NCI-H1048 (cell line): Measurements from ENCODE around the gene RPL22.

ENCODE experiments used
- DNase-seq: peaks from one replicate; lab custom pipeline; 2025; lab: John Stamatoyannopoulos, UW

RPL22 gene

GRCh38 chr1:6199298-6200187 lies at the start of gene RPL22:
TSS of gene RPL22 (minus strand) at chr1:6199595. CDS start at chr1:6199573, 22 bp downstream.
- DNase-seq, result peak; percentile 99

GRCh38 chr1:6248161-6248776 lies 48.9 kb upstream of the RPL22 start:
- DNase-seq, result no peak

- DNase-seq, result no peak
These were observed 48.3 kb upstream of the RPL22 start for GRCh38 chr1:6247651-6248050.

- DNase-seq, result no peak
These were observed 47.4 kb upstream of the RPL22 start for GRCh38 chr1:6246497-6247467.

GRCh38 chr1:6245869-6246496 lies 46.6 kb upstream of the RPL22 start:
- no peak for DNase-seq

- peak; percentile 53 for DNase-seq
These were observed 45.9 kb upstream of the RPL22 start for GRCh38 chr1:6245086-6245868.

GRCh38 chr1:6244401-6245049 lies 45.1 kb upstream of the RPL22 start:
- no peak for DNase-seq

GRCh38 chr1:6243993-6244392 lies 44.6 kb upstream of the RPL22 start, which contains the start of gene HES3:
TSS of gene HES3 (plus strand) at chr1:6244179. CDS start at chr1:6244366, 187 bp downstream.
- DNase-seq, result no peak

GRCh38 chr1:6243053-6243834 lies 43.8 kb upstream of the RPL22 start:
- DNase-seq, result no peak

- no peak for DNase-seq
These were observed 42.7 kb upstream of the RPL22 start for GRCh38 chr1:6241887-6242740.

- DNase-seq, result no peak
These were observed 41.9 kb upstream of the RPL22 start for GRCh38 chr1:6241107-6241886.

- DNase-seq, result no peak
These were observed 40.8 kb upstream of the RPL22 start for GRCh38 chr1:6239950-6240768.

- DNase-seq, result no peak
These were observed 39.9 kb upstream of the RPL22 start for GRCh38 chr1:6239213-6239752.

GRCh38 chr1:6237093-6237492 lies 37.7 kb upstream of the RPL22 start:
- DNase-seq, result no peak

- no peak for DNase-seq
These were observed 35.9 kb upstream of the RPL22 start for GRCh38 chr1:6235296-6235677.

- no peak for DNase-seq
These were observed 35.3 kb upstream of the RPL22 start for GRCh38 chr1:6234502-6235295.
